Pons (tissue), 1 donor: Measurements from ENCODE around the gene RHOH.

Experiments used
- DNase-seq: peaks from one replicate; pipeline ENCODE4 v3.0.0-alpha.2; 2016; ENCODE audit warnings: low spot score

RHOH gene

DNA sequence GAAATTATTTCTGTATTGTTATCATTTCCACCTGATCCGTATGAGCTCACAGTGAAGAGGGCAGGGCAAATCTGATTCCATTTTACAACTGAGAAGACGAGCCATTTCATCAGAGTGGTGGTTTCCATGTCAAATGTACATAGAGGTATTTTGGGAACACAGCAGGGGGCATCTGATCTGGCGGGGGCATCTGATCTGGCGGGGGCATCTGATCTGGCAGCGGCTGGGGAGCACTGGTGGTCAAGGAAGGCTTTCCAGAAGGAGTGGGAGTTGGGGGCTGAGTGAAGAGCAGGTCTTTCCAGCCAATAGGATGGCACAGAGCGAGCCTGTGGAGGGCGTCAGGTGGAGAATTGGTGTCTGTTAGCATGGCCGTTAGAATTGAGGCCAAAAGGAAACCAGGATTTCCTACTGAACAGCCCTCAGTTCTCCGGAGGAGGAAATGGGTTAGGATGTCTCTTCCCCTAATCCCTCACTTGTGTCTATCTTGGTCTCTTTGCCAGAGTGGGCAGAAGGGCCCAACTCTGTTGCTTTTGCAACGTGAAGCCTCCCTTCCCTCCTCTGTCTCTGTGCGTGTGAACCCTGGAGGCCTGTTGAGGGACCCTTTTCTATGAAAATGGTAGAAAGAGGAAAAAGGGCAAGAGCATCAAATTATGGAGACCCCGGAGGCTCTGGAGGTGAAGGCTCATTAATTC is 41.3 kb downstream of the RHOH start:
- DNase-seq: no peak

DNA sequence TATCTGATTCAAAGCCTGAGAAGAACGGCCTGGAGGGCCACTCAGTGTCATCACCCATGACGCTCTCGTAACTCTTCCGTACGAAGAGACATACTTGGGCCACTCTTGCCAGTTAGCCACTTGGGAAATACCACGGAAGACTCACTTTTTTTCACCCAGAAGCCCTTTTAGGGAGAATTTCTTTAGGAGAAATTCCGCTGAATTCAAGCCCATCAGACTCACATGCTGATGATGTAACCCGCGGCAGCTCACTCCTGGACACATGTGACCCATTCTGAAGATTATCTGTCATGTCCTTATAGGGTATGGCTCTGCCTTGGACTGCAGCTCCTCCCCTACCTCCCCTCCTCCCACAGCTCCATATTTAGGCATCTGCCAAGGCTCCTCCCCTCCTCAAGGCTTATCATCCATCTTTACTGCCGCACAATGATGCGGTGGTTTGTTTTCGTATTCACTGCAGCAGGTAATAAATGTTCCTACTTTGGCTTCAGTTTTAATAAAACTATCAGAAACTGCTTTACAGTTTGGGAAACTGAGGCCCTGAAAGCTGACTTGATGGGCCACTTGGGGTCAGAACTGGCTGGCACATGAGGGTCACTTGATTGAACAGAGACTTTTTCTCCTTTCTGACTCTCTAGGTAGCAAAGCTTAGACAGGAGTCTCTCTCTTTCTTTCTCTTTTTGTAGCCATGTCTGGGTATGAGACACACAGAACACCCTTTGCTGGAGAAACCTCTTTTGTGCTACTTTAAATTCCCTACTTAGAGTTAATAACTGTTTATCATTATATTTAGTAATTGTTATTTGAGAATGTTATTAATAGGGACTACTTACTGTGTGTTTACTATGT is 42.1 kb downstream of the RHOH start:
- DNase-seq: no peak

DNA sequence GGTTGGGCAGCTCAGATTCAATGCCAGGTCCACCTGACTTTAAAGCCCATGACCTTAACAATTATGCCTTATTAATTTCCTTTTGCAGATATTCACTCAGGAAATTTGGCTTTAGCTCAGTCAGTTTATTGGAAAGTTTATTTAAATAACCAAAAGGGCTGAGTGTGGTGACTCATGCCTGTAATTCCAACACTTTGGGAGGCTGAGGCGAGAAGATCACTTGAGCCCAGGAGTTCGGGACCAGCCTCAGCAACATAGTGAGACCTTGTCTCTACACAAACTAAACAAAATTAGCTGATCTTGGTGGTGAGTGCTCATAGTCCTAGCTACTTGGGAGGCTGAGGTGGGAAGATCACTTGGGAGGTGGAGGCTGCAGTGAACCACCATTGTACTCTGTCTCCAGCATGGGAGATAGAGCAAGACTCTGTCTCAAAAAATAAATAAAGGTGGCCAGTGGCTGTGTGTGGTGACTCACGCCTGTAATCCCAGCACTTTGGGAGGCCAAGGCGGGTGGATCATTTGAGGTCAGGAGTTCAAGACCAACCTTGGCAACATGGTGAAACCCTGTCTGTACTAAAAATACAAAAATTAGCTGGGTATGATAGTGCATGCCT is 43.3 kb downstream of the RHOH start:
- no peak for DNase-seq

DNA sequence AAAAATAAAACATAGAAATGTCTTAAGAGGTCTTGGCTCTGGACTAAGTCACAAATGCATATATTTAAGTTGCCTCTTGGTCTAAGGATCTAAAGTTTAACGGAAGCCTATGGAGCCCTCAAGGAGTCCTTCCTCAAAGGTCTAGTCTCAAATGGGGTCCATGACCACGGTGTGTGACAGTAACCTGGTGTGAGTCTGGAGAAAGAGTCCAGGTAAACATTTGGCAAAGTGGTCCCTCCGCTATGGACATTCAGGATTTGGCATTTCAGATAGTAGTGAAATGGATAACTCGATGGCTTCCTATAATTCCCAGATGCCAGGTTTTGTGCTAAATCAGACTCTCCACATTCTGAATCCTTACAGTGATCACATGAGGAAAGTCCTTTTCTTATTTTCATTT is 44.2 kb downstream of the RHOH start:
- DNase-seq: no peak

DNA sequence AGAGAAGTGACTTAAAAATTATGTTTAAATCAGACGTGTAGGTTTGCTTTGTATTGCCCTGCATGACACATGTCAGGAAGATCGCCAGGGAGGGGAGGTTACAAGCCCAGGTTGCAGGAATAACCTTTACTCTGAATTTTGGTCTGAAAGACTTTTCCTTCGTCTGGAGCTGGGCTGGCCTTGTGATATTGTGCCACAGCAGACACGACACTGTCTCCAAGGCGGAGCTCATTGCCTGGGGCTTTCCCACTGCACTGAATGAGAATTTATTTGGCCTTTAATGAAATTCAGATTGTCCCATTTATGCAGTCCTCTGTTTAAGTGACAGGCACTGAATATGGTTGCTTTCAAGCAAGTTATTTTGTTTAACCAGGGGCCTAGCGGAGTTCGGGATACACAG is 45.1 kb downstream of the RHOH start:
- DNase-seq: no peak

DNA sequence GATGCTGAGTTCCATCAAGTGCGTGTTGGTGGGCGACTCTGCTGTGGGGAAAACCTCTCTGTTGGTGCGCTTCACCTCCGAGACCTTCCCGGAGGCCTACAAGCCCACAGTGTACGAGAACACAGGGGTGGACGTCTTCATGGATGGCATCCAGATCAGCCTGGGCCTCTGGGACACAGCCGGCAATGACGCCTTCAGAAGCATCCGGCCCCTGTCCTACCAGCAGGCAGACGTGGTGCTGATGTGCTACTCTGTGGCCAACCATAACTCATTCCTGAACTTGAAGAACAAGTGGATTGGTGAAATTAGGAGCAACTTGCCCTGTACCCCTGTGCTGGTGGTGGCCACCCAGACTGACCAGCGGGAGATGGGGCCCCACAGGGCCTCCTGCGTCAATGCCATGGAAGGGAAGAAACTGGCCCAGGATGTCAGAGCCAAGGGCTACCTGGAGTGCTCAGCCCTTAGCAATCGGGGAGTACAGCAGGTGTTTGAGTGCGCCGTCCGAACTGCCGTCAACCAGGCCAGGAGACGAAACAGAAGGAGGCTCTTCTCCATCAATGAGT is 46.6 kb downstream of the RHOH start:
- DNase-seq: no peak

DNA sequence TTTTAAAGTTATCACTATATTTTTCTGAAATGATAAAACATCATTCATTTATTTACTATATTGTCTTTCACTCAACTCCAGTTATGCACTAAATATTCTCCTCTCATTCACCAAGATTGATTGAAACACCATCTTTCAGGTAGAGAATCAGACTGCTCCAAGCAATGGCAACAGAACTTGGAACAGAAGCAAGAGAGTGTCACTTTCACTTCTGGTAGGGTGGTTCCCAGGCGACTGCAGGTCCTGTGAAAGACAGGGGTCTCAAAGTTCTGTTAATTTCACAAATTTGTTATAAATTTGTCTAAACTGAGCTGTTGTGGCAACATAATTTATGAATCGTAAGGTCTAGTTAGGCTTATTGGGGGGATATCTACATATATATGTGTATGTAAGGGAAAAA is 47.8 kb downstream of the RHOH start:
- no peak for DNase-seq

DNA sequence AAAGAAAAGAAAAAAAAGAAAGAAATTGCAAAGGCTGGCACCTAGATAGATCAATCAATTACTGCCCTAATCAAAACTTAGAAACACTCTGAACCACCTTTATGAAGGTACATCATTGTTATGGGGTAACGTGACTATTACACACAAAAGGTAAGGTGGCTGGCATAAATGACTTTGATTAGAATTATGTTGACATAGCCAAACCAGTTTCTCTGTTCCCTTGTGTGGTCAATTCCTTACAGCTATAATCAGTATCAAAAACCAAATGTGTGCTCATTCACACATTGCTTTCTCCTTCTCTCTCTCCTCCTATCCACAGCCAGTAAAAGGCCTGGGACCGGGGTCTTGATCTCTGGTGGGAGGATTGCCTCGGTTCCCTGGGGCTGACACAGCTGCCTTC is 48.7 kb downstream of the RHOH start:
- no peak for DNase-seq

DNA sequence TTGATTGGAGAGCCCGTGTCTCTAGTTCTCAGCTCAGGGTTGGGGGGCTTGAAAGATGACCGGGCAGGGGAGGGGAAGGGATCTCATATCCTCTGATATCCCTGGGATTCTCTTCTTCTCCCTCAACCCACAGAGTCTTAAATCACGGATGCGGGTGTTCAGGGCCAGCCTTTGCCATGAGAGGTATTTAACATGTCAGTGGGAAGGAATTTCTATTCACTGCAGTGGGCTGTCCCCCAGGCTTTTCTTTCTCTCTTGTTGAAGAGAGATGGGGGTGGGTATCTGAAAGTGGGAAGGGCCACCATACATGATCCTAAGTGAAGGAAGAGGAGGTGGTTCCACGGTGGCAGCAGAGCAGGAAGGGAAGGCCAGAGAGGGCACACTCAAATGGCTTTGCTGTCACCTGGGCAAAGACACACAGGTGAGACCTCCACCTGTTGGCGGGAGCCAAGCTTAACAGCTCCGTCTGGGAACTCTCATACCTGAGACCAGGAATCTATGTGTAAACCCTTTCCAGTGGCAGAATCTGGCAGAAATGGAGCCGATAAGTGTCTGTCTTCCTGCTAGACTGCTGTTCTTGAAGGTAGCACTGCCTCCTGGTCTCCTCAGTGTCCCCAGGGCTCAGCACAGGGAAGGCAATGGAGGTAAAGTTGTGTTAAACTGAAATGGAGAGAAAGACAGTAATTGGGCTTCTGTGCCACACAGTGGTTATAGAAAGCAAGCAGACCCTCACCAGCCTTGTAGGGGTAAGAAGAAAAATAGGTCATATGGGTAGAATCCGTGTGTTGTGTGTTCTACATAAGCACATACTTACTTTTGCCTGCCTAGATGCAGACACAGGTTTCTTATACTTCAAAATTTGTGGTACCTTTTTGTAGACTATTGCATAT is 49.4 kb downstream of the RHOH start:
- no peak for DNase-seq

DNA sequence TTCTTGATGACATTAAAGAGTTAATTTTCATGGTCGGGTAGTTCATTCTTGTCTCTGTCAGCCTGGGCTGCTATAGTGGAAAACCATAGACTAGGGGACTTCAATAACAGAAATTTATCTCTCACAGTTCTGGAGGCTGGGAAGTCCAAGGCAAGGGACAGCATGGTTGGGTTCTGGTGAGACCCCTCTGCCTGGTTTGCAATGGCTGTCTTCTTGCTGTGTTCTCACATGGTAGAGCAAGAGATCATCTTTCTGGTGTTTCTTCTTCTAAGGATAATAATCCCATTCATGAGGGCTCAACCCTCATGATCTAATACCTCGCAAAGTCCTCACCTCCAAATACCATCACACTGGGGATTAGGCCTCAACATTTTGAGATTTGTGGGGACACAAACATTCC is 50.1 kb downstream of the RHOH start:
- DNase-seq: no peak

DNA sequence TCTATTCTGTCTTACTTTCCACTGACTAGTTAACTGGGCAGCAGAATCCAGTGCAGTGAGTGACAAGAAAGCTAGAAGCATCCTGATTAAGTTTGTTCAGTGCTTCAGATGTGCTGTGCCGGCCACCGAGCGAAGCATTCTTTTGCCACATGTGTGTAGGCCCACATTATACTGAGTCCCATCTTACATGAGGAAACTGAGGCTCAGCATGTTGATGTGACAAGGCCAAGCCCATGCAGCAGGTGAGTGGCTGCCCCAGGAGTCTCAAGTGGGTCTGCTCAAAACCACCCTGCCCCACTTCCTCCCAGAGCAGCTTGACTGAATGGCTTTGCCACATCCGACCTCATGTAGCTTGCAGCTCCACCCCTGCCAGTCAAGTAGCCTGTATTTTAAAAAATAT is 50.5 kb downstream of the RHOH start:
- DNase-seq: no peak

DNA sequence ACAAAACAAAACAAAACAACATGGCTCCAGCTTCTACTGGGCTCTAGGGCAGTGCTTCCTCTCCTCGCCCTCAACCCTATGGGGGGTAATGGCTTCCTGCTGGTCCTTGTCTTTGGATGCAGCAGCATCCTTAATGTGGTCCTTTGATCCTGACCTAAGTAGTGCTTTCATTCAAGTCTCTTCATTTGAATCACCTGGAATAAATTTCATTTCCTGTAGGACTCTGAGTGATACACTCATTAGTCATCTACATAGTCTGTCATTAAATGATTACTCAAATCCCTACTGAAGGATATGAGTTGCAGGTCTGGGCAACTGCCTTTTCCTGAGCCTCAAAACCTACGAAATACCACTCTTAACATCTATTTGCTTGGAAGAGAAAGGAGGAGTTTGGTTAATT is 54.5 kb downstream of the RHOH start:
- DNase-seq: no peak

DNA sequence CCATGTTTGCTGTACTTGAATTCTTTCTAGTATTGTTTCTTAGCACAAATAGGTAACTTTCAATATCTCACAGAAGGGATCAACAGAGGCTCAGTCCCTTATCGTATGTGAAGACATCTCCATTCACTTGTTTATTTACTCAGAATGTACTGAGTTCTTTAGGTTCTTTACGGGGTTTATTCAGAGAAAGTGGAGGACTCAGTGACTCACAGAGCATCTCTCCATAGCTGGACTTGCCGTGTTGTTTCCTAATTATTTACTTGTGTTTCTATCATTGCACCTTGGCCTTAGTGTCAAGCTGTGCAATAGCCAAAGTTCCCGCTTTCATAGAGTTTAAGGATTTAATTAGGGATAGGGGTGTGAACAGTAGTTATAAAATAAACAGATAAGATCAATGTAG is 57.1 kb downstream of the RHOH start:
- DNase-seq: no peak

DNA sequence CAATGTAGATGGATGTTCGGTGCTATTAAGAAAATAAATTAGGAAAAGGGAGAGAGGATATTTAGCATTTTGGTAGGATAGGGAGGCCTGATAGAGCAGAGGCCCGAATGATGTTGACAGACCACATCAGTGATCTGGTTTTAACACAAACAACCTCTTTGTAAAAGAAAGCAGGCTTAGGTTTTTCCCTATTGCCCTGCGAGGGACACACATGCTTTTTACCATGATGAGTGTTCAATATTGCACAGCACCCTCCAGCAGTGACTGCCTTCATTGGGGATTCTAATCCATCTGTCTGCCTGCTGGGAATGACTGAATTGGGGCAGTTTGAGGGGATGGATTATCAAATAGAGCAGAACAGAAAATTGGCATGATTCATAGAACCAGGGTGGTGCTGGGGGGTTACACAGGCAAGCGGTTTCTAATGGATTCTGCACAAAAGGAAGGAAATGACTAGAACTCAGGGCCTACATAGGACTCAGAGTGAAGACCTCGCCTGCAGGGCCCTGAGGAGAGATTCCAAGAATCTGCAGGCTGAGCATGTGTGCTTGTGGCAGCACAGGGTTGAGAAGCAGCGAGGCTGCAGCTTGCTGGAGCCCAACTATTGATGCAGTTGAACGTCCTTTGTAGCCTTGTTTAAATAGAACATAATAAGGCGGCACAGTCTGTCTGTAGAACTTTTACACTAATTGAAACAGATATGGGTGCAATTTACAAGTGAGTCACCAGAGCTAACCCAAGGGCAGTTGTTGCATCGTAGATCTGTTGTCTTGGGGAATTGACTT is 58.0 kb downstream of the RHOH start:
- peak; percentile 28 for DNase-seq

DNA sequence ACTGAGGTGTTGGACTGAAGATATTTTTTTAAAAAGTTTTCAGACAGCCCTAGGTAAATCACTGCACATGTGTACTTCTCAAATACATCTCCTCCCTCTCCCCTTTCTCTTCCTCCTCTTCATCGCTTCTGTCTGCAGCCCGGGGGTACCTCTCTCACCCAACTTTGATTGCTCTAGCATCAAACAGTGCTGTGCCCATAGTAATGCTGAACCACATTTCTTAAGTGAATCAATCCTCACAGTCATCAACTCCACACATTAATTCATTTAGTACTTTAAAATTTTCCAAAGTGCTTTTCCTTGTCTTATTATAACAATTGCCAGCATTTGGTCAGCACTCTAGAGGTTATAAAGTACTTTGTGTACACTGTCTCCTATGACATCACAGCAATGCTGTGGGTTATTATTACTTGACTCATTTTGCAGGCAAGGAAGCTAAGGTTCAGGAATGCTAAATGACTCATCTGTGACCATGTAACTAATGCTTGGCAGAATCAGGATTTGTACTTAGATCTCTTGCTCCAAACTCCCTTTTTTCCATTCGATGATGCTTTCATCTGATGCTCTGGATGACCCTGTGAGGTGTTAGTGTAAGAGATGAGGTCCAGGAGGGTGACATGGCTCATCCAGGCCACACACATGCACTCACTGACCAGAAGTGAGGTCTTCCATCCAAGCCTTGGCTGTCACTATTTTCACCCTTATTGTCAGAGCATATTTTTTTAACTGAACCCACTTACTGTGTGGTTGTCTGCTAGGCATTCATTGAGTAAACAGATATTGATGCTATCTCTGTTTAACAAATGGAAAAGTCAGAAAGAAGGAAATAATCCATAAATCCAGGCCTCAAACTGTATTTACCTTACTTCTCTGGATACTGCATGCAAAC is 58.8 kb downstream of the RHOH start:
- no peak for DNase-seq

DNA sequence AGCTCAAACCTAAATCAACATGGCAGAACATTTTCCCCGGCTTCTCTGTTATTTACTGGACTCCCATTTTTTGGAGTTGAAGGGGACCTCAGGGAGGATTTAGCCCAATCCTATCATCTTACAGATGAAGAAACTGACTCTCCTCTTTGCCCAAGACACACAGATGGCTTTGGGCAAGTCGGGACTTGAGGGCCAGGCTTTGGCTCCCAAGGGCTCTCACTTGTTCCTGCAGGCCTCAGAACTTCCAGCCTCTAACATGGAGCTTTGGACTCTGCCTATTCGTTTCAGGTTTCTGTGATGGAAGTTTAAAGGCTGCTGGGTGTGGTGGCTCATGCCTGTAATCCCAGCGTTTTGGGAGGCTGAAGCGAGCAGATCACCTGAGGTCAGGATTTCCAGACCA is 59.5 kb downstream of the RHOH start:
- no peak for DNase-seq

DNA sequence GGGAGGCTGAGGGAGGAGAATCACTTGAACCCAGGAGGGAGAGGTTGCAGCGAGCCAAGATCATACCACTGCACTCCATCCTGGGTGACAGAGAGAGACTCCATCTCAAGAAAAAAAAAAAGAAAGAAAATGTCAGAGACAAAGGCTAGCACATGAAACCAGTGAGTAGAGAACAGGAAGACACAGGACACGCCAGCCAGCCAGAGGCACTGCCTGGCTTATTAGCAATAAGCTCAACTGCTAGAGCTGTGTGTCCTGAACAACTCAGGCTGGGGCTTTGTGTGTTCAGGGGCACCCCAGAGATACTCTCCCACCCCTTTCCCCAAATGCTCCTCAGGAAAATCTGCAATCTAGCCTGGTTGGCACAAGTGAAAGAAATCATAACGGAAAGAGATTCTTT is 60.0 kb downstream of the RHOH start:
- no peak for DNase-seq

DNA sequence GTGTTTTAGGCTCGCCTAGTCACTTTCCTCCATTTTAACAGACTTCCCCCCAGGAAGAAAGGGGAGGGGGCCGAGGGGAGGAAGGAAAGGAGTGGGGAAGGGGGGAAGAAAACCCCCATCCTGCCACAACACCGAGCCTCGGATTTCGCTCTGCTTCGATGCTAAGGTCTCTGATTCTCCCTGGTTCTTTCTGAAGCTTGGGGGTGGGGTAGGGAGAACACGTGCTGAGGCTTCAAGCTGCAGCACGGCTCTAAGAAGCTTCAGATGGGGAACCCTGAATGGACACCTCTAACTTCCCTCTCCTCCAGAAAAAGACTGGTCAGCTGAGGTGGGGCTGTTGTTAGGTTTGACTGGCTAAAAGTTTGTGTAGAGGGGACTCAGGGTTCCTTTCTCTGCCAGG is 61.8 kb downstream of the RHOH start:
- DNase-seq: no peak

DNA sequence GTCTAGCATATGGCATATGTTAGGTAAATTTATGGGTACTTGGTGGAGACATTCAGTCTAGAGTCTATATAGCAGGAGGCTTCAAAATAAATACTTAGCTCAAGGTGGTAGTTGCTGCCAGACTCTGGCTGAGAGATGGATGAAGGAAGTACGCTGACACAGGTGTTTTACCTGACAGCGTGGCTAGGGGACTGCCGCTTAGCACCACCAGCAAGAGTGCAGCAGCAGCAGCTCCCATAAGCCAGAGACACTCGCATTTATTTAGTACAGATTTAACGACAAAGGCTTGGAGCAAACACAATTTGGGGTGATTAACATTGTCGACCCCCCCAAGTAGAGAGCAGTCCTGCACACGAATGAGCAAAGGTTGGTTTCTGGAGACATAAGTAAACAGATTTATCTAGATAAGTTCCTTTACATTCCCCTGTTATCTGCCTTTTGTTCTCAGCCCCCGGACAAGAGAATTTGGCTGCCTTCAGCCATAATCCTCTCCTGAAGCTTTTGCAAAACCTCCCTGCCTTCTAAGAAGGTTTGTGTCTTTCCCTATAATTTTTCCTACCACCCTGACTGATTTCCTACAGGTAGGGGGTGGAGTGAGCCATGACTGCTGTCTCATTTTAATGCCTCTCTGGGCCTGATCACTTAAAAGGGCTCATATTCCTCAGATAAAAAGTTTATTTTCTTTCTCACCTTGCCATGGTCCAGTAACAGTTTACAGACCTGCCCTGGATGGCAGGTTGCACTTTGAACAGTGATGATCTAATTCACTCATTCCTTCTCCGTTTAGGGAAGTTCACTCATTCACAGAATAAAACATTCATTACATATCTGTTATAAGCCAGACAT is 64.6 kb downstream of the RHOH start:
- DNase-seq: no peak
